ENCODE data around the gene TRIML1. TPM values are rescaled to one million over a fixed set of nuclear protein-coding genes. Genes with fewer than 3 reads are reported as not detected.

TRIML1 gene
- total and polyA plus RNA-seq, 2 of the 13 experiments (the other 11 are each of a cell fraction or from before 2014, with no cell fraction given), result not detected

DNA sequence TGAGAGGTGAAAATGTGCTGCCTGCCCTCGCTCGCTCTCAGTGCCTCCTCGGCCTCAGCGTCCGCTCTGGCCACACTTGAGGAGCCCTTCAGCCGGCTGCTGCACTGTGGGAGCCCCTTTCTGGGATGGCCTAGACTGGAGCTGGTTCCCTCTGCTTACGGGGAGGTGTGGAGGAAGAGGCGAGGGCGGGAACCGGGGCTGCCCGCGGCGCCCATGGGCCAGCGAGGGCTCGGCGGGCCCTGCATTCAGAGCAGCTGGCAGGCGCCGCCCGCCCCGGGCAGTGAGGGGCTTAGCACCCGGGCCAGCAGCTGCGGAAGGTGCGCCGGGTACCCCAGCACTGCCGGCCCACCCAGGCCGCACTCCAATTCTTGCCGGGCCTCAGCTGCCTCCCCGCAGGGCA, 39.6 kb downstream of the TRIML1 start (continued):
- no peak for TF ChIP-seq CC2D1A (CRISPR knock-in tag; IDR thresholded peaks at IDR 0.05)

DNA sequence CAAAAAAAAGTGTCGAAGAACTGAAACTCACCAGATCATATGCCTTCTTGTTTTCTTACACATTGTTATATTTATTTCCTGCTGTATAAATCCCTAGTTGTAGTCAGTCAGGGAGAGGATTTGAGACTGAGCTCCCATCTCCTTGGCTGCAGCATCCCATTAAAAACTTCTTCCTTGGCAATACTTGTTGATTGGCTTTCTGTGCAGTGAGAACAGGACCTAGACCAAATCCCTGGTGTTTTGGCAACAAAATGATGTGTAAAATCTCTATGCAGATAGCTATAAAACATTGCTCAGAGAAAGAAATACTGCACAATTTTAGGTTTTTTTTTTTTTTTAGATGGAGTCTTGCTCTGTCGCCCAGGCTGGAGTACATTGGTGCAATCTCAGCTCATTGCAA, 47.9 kb downstream of the TRIML1 start:
- in situ Hi-C loops (cut with HindIII; ENCODE audit: extremely low pct_ligation_motif_present, low pct_unique_long_range_greater_than_20kb), result no loop called here
- H3K27ac ChIP-seq (ENCODE audit: extremely low read length, insufficient read depth, low read length), result no peak overlapping the region
- no peaks in the 10 kb centered on the region for H3K4me1 ChIP-seq (ENCODE audit: insufficient read depth, low read length)
- BruUV-seq (replicated peaks), result no TSS peak
- no peaks in the 10 kb centered on the region for H3K27me3 ChIP-seq (ENCODE audit: control insufficient read depth in 1 of 2, insufficient read depth in 2 of 2, low read length in 2 of 2)
- TF ChIP-seq BATF2 (CRISPR knock-in tag; IDR thresholded peaks at IDR 0.05) (no peak), ZNF639 (CRISPR knock-in tag; conservative IDR thresholded peaks at IDR 0.05) (no peak), GATA4 (IDR thresholded peaks at IDR 0.05; ENCODE audit: borderline replicate concordance, low read depth) (no peak), GMEB2 (CRISPR knock-in tag; IDR thresholded peaks at IDR 0.05; ENCODE audit: low read depth) (no peak), DRAP1 (CRISPR knock-in tag; IDR thresholded peaks at IDR 0.05) (no peak), NONO (IDR thresholded peaks at IDR 0.05) (no peak), NONO (CRISPR knock-in tag; conservative IDR thresholded peaks at IDR 0.05) (no peak), NFE2L1 (CRISPR knock-in tag; IDR thresholded peaks at IDR 0.05; ENCODE audit: borderline replicate concordance) (no peak), STAT5B (CRISPR knock-in tag; IDR thresholded peaks at IDR 0.05) (no peak), RARG (CRISPR knock-in tag; IDR thresholded peaks at IDR 0.05; ENCODE audit: low read depth) (no peak)
- TF ChIP-seq, protein P1, sequence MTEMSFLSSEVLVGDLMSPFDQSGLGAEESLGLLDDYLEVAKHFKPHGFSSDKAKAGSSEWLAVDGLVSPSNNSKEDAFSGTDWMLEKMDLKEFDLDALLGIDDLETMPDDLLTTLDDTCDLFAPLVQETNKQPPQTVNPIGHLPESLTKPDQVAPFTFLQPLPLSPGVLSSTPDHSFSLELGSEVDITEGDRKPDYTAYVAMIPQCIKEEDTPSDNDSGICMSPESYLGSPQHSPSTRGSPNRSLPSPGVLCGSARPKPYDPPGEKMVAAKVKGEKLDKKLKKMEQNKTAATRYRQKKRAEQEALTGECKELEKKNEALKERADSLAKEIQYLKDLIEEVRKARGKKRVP (CRISPR knock-in tag; IDR thresholded peaks at IDR 0.05), result no peak
- TF ChIP-seq, protein P2, sequence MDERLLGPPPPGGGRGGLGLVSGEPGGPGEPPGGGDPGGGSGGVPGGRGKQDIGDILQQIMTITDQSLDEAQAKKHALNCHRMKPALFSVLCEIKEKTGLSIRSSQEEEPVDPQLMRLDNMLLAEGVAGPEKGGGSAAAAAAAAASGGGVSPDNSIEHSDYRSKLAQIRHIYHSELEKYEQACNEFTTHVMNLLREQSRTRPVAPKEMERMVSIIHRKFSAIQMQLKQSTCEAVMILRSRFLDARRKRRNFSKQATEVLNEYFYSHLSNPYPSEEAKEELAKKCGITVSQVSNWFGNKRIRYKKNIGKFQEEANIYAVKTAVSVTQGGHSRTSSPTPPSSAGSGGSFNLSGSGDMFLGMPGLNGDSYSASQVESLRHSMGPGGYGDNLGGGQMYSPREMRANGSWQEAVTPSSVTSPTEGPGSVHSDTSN (CRISPR knock-in tag; IDR thresholded peaks at IDR 0.05), result no peak
- ChIA-PET POLR2A (no interaction called here), CTCF (ENCODE audit: low intra/inter-chr PET ratio, low total read pairs) (no interaction called here)
- H2AFZ ChIP-seq (ENCODE audit: low read length), result no peak overlapping the region
- H3K36me3 ChIP-seq (replicated peaks in 1 of 2; ENCODE audit: control insufficient read depth in 1 of 2, insufficient read depth in 2 of 2, low read length in 2 of 2), result no peaks in the 10 kb centered on the region
- H3K79me2 ChIP-seq (ENCODE audit: insufficient read depth, low read length), result no peaks in the 10 kb centered on the region
- no peak for DNase-seq (ENCODE audit: low spot score)
- H3K9ac ChIP-seq (ENCODE audit: insufficient read depth, low read depth, low read length), result no peak overlapping the region
- no peaks in the 10 kb centered on the region for H3K9me3 ChIP-seq (ENCODE audit: low read length)
- no peak overlapping the region for H3K4me3 ChIP-seq (replicated peaks in 1 of 3; ENCODE audit: insufficient read depth in 1 of 3, low read depth in 2 of 3, low read length in 3 of 3)
- 4% methylated on average over 2 of the region's 2 CpGs for WGBS (ENCODE audit: low lambda C conversion rate)
- FAIRE-seq, result no peak
- no peaks in the 10 kb centered on the region for H4K20me1 ChIP-seq (ENCODE audit: insufficient read depth, low read length)
- H3K4me2 ChIP-seq (ENCODE audit: low read depth, low read length), result no peak overlapping the region
- ATAC-seq, result no peak
- intact Hi-C loops (cut with micrococcal nuclease; ENCODE audit: unreplicated experiment), result no loop called here

All from HepG2 (cell line).